K562 (cell line): ENCODE results near the gene KCNMB2. TPM values are rescaled to one million over a fixed set of nuclear protein-coding genes. Genes with fewer than 3 reads are reported as not detected.

ENCODE experiments used
- AFF1 ChIP-seq, 2 experiments: fragments of 450-650 bp; IDR thresholded peaks; 2 replicates each; pipeline ENCODE4 v1.6.1; 2018; ENCODE audit warnings: mild to moderate bottlenecking in 2 of 2, low read depth in 1 of 2; ENCODE audit not compliant: partially characterized antibody in 2 of 2
- CHD7 ChIP-seq: fragments of 200-600 bp; sonication (generic); IDR thresholded peaks from one replicate; pipeline ENCODE4 v1.6.1; 2012; ENCODE audit warnings: mild to moderate bottlenecking, low read depth, low read length, inconsistent platforms
- ZNF778 ChIP-seq: fragments of 450-650 bp; formaldehyde crosslinking; IDR thresholded peaks from 2 replicates; pipeline ENCODE4 v1.4.0; 2020; ENCODE audit warnings: mild to moderate bottlenecking, moderate library complexity
- polyA plus RNA-seq, 8 experiments: library from polyadenylated mRNA; depleted of rRNA in 4 of 8; stranded (reverse) in 5 of 8; unstranded in 3 of 8; fragments of >200 nt; fragmentation: Nextera tagmentation in 2 of 8; fragmentation: Illumina TruSeq in 1 of 8; extraction: Ambion mirVana in 2 of 8; extraction: Trizol in 1 of 8; gene quantifications; 2 replicates each; pipeline versions ENCODE4 v1.2.1 to v1.2.3, GENCODE V29; 2011 to 2014; ENCODE audit warnings: inconsistent platforms in 1 of 8, missing spikeins in 1 of 8
- total RNA-seq, 7 experiments: library from RNA; depleted of rRNA in 6 of 7; stranded (reverse); fragments of >200 nt in 6 of 7; fragmentation: Illumina TruSeq in 2 of 7; extraction: Trizol in 2 of 7; gene quantifications; 2 replicates each; pipeline versions ENCODE4 v1.2.1 to v1.2.3, GENCODE V29; 2011 to 2021; ENCODE audit warnings: low replicate concordance in 1 of 7

KCNMB2 gene
- total and polyA plus RNA-seq, 9 of the 15 experiments (the other 6 are each of a cell fraction or from before 2014, with no cell fraction given): 0.04 to 0.15 TPM; not detected in 7

- TF ChIP-seq CHD7 (no peak), ZNF778 (CRISPR knock-in tag) (no peak), AFF1 (IDR thresholded peaks at IDR 0.05; ENCODE audit: low read depth in 1 of 2, partially characterized antibody in 2 of 2) (no peak)
Observed at GRCh38 chr3:178510496-178510895, 25.7 kb upstream of the KCNMB2 start (continued).
